ENCODE data around the gene POM121L2. TPM values are rescaled to one million over a fixed set of nuclear protein-coding genes. Genes with fewer than 3 reads are reported as not detected.

POM121L2 gene
- not detected for total RNA-seq
- polyA plus RNA-seq = not detected

GRCh38 chr6:27312146-27312949 is at the start of gene POM121L2:
Gene POM121L2 (minus strand): TSS chr6:27312273. CDS start chr6:27312170, 103 bp downstream.
- Histone ChIP-seq H3K27ac (ENCODE audit: low read depth in 1 of 2, low read length in 2 of 2) (no peak within 1 kb of the TSS), H3K27me3 (ENCODE audit: control insufficient read depth in 4 of 4, insufficient read depth in 4 of 4, low read length in 3 of 4) (peaks cover 5 to 18% (median 8%) of the 10 kb centered on the region in 4 donors), H3K36me3 (ENCODE audit: control insufficient read depth in 4 of 4, insufficient read depth in 3 of 4, low read depth in 1 of 4, low read length in 3 of 4) (no peaks in the 10 kb centered on the region), H3K4me3 (ENCODE audit: low read depth in 1 of 3, low read length in 3 of 3) (peak within 1 kb of the TSS; percentile 30 to 56 (median 34)), H3K4me1 (ENCODE audit: control insufficient read depth in 4 of 4, insufficient read depth in 4 of 4, low read length in 3 of 4) (peaks cover 5 to 8% (median 8%) of the 10 kb centered on the region in 4 donors), H3K9ac (ENCODE audit: low read depth in 1 of 2, low read length in 2 of 2) (no peak within 1 kb of the TSS), H3K9me3 (ENCODE audit: control insufficient read depth in 4 of 4, low read length in 3 of 4) (no peaks in the 10 kb centered on the region)
- TF ChIP-seq CTCF (IDR thresholded peaks at IDR 0.05; ENCODE audit: low read depth, low read length, missing input control) (peak; percentile 69), FOXA1 (IDR thresholded peaks at IDR 0.05) (no peak), GABPA (IDR thresholded peaks at IDR 0.05 in 1 of 2, conservative IDR thresholded peaks at IDR 0.05 in 1 of 2) (peak in 1 of 2 donors; percentile 15), EGR1 (IDR thresholded peaks at IDR 0.05; ENCODE audit: low read depth in 2 of 2) (no peak), MAX (IDR thresholded peaks at IDR 0.05) (no peak), ZBTB33 (IDR thresholded peaks at IDR 0.05) (no peak), NR2F2 (IDR thresholded peaks at IDR 0.05) (no peak), SP1 (IDR thresholded peaks at IDR 0.05) (no peak), RAD21 (IDR thresholded peaks at IDR 0.05) (peak; percentile 79 to 84), YY1 (IDR thresholded peaks at IDR 0.05) (no peak), JUND (IDR thresholded peaks at IDR 0.05) (no peak), HNF4G (IDR thresholded peaks at IDR 0.05) (no peak), RXRA (IDR thresholded peaks at IDR 0.05) (no peak), FOXA2 (IDR thresholded peaks at IDR 0.05) (no peak), TAF1 (conservative IDR thresholded peaks at IDR 0.05) (no peak)
- peak; percentile 61 for DNase-seq (ENCODE audit: low spot score)
- 2% methylated on average over 64 of the region's 64 CpGs for WGBS

GRCh38 chr6:27359231-27359630 is 47.2 kb upstream of the POM121L2 start:
- 81% methylated on average over 1 of the region's 1 CpG for WGBS
- Histone ChIP-seq H3K36me3 (ENCODE audit: control insufficient read depth in 4 of 4, insufficient read depth in 3 of 4, low read depth in 1 of 4, low read length in 3 of 4) (no peaks in the 10 kb centered on the region), H3K27me3 (ENCODE audit: control insufficient read depth in 4 of 4, insufficient read depth in 4 of 4, low read length in 3 of 4) (peaks cover 0 to 2% (median 0%) of the 10 kb centered on the region in 4 donors), H3K4me1 (ENCODE audit: control insufficient read depth in 4 of 4, insufficient read depth in 4 of 4, low read length in 3 of 4) (no peaks in the 10 kb centered on the region), H3K9ac (ENCODE audit: low read depth in 1 of 2, low read length in 2 of 2) (no peak overlapping the region), H3K4me3 (ENCODE audit: low read depth in 1 of 3, low read length in 3 of 3) (peak overlapping the region in 1 of 3 donors; percentile 37), H3K9me3 (ENCODE audit: control insufficient read depth in 4 of 4, low read length in 3 of 4) (peaks cover 10 to 44% (median 20%) of the 10 kb centered on the region in 4 donors), H3K27ac (ENCODE audit: low read depth in 1 of 2, low read length in 2 of 2) (no peak overlapping the region)
- DNase-seq (ENCODE audit: low spot score) = no peak
- TF ChIP-seq ZBTB33 (IDR thresholded peaks at IDR 0.05) = no peak
- no peak for TF ChIP-seq JUND (IDR thresholded peaks at IDR 0.05)
- no peak for TF ChIP-seq RXRA (IDR thresholded peaks at IDR 0.05)
- TF ChIP-seq NR2F2 (IDR thresholded peaks at IDR 0.05) = no peak
- TF ChIP-seq FOXA1 (IDR thresholded peaks at IDR 0.05) = no peak
- TF ChIP-seq SP1 (IDR thresholded peaks at IDR 0.05) = no peak
- no peak for TF ChIP-seq REST (IDR thresholded peaks at IDR 0.05)
- no peak for TF ChIP-seq MAX (IDR thresholded peaks at IDR 0.05)
- no peak for TF ChIP-seq HNF4G (IDR thresholded peaks at IDR 0.05)
- no peak for TF ChIP-seq HNF4A (conservative IDR thresholded peaks at IDR 0.05)
- no peak for TF ChIP-seq CTCF (IDR thresholded peaks at IDR 0.05; ENCODE audit: low read depth, low read length, missing input control)
- no peak for TF ChIP-seq GABPA (IDR thresholded peaks at IDR 0.05 in 1 of 2, conservative IDR thresholded peaks at IDR 0.05 in 1 of 2)
- no peak for TF ChIP-seq RAD21 (IDR thresholded peaks at IDR 0.05)
- TF ChIP-seq EGR1 (IDR thresholded peaks at IDR 0.05; ENCODE audit: low read depth in 2 of 2) = no peak
- no peak for TF ChIP-seq FOXA2 (IDR thresholded peaks at IDR 0.05)
